GM19463 (cell line): ENCODE results near the gene KLF3.

ENCODE experiments used
- ATAC-seq: cut with Tn5 transposase; IDR thresholded peaks from one replicate; pipeline ENCODE4 v1.9.1; 2021; ENCODE audit warnings: mild to moderate bottlenecking, moderate library complexity; ENCODE audit not compliant: unreplicated experiment

KLF3 gene

GRCh38 chr4:38673130-38673978 lies 9.4 kb downstream of the KLF3 start:
- no peak for ATAC-seq

DNA sequence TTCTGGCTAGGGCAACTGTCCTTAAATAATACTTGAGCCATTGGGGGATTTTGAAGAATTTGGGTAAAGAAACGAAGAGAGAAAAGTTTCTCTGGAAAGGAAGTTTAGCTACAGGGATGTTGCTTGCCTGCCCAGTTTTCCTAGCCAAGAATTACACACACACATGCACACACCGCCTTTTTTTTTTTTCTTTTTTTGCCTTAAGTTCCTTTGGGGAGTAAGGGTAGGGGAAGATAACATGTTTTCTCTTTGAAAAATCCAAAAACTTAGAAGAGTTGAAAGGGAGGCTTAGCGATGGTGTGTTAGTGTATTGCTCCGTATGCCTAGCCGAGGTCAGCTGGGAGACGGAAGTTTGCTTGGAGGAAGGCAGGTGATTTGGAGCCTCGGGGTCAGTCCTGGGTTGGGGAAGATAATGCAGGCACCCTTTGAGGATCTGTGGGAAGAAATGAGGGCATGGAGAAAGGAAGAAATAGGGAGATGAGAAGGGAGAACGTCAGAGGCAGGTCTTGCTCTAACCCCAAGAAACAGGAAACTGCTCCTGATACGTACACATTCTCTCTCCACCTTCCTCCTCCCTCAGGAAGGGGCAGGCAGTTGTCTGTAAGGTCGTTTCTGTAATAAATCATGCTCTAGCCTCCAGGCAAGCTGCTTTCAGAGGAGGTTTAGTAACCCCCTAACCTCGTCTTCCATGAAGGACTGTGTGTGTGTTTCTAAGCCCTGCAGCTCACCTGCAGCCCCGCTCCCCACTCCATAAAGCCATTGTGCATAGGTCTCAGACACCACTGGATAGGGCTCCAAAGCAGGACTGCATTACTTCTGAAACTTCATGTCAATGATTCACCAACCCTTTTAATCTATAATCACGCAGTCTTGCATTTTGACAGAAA lies 10.5 kb downstream of the KLF3 start:
- no peak for ATAC-seq

DNA sequence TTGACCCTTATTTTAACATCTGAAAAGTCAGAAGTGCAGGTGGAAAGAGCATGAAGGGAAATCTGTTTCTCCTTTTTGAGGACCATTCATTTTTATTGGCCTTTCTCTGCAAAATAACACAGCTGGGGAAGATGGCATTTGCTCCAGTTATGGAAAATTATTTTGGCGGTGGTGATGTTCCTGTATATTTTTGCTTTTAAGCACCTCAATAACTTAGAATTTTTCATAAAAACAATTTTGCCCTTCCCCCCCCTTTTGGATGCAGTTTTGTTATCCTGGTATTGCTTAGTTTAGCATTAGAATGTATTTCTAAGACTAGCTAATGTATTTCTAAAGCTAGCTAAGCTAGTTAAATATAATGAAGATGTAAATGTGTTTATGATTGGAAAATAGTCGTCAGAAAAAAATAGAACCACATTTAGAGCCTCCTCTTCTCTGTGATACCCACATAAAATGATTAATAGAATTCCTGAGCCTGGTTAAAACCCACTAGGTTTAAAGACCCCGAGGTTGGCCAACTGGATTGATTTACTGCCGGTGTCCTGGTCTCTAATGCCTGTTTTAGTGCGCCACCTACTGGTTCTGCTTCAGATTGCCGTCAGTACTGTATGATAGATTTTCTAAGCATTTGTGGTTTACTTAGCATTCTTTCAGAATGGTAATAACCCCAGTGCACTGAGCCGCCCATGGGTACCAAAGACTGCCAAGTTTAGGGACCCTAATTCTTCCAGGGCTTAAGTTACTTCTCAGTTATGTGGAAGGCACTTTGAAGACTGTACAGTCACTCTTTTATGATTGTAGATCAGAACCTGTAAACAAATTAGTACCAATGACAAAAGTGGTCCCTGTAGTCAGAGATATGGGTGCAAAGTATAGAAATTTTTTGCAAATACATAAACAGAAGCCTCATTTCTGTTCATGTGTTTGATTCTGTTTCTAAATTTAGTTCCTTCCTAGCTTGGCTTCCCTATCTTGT lies 11.4 kb downstream of the KLF3 start:
- no peak for ATAC-seq

DNA sequence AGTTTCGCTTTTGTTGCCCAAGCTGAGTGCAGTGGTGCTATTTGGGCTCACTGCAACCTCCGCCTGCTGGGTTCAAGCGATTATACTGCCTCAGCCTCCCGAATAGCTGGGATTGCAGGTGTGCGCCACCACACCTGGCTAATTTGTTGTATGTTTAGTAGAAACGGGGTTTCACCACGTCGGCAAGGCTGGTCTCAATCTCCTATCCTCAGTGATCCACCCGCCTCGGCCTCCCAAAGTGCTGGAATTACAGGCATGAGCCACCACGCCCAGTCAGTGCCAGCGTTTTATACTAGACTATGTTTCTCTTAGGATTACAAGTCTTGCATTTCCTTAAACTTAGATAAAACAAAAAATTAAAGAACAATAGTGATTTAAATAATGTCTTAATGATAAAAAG lies 13.0 kb downstream of the KLF3 start:
- ATAC-seq, result no peak

DNA sequence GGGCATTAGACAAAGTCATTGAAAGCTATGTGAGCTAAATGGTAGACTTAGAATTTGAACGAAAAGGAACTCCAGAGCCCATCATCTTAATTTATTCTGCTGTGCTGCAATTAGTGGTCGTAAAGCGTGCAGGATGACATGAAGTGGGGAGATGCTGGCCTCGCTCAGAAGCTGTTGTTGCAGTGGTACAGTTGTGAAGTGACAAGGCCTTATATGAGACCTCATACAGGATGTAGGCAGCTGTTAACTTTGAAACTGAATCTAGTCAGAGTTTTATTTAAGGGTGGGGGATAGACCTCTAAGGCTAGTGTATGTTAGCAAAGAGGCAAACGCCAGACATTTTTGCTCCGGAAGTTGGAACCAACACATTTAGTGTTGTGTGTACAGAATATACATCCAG lies 13.4 kb downstream of the KLF3 start:
- ATAC-seq, result no peak

DNA sequence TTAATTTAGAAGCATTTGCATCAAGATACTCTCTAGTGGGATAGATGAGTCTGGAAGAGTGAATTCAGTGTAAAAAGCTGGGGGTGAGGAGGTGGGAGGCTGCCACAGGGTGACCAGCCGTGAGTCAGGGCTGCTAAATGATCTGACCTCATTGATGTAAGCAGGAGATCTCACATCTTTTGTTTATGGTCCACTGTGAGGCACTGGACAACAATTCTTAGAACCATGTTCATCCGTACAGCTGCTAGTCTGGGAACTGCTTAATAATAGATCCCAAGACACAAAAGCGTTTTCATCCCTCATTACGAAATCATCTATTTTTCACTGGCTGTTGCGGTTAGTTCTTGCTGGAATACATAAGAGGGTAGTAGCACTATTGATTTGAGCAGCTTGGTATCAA lies 14.1 kb downstream of the KLF3 start:
- ATAC-seq, result no peak

DNA sequence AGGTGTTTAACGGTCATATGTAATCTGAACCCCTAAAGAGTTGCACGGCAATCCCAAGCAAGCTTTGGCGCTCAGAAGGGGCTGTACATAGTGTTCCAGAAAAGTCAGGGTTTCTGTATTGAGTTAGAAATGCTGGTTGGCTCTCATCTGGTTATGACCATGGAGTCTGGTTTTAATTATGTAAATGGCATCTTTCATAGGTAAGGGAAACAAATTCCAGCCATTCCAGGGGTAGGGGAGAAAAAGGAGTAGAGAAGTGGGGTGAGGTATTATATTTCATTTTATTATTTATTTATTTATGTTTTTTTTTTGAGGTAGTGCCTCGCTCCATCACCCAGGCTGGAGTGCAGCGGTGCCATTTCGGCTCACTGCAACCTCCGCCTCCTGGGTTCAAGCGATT lies 15.9 kb downstream of the KLF3 start:
- no peak for ATAC-seq

DNA sequence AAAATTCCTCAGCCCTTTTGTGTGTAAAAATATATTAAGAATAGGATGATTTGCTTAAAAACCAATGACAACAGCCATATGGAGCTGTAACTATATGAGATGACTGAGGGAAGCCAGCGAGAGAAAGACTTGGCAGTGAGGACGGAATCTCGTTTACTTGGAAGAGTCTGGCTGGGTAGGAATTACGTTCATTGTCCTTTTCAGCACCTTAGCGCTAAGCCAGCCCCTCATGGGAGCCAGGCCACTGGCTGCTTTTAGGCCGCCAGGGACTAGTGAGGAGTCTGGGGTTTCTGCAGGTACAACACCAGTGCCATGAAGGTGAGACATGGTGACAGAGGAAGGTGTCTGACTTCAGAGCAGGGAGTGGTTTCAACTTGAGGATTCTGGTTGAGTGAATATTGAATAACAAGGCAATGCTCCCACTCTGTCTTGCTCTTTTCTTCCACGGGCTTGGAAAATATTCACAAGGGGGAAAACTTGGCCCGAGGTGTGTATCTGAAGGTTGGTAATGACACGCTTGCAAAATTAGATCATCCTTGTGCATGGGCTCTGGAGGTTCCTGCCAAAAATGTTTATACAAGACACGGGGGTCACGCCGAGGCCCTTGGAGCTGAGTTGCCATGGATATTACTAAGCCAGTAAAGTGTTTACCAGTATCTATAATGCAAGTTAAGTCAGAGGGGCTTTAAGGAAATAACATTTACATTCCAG lies 17.4 kb downstream of the KLF3 start:
- ATAC-seq, result no peak

DNA sequence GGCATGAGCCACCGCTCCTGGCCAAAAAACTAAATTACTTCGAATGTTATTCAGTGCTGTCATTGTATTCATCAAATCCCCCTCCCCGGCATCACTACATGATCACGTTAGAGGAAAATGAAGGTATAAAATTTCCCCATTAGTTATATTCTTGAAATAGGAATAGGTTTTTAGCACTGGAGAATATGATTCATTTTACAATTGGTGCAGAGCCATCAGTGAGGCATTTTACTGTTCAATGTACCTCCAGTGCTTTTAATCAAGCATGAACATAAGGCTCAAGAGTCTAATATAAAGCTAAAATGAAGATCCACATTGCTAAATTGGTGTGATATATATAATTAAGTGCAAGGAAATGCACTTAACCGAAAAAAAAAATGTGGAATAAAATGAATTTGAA lies 18.3 kb downstream of the KLF3 start:
- ATAC-seq, result no peak

GRCh38 chr4:38683276-38683675 lies 19.3 kb downstream of the KLF3 start:
- ATAC-seq, result no peak

GRCh38 chr4:38684271-38684670 lies 20.3 kb downstream of the KLF3 start:
- no peak for ATAC-seq

GRCh38 chr4:38684951-38685844 lies 21.2 kb downstream of the KLF3 start:
- ATAC-seq, result no peak

GRCh38 chr4:38686682-38687081 lies 22.7 kb downstream of the KLF3 start:
- no peak for ATAC-seq

- ATAC-seq, result no peak
These were observed 23.6 kb downstream of the KLF3 start for GRCh38 chr4:38687571-38688011.

DNA sequence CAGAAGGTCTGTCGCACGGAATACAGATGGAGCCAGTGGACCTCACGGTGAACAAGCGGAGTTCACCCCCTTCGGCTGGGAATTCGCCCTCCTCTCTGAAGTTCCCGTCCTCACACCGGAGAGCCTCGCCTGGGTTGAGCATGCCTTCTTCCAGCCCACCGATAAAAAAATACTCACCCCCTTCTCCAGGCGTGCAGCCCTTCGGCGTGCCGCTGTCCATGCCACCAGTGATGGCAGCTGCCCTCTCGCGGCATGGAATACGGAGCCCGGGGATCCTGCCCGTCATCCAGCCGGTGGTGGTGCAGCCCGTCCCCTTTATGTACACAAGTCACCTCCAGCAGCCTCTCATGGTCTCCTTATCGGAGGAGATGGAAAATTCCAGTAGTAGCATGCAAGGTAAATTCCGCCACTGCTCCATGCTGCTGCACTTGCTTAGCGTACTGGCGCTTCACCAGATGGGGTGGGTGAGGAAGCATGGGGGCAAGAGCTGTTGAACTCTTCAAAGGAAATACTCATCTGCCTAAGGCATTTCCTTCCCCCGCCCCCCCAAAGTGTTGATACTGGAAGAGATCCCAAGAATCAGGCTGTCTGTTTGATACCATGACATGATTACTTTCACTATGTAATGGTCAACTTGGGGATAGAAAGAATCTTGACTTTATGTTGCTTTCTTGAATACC lies 24.8 kb downstream of the KLF3 start:
- no peak for ATAC-seq

DNA sequence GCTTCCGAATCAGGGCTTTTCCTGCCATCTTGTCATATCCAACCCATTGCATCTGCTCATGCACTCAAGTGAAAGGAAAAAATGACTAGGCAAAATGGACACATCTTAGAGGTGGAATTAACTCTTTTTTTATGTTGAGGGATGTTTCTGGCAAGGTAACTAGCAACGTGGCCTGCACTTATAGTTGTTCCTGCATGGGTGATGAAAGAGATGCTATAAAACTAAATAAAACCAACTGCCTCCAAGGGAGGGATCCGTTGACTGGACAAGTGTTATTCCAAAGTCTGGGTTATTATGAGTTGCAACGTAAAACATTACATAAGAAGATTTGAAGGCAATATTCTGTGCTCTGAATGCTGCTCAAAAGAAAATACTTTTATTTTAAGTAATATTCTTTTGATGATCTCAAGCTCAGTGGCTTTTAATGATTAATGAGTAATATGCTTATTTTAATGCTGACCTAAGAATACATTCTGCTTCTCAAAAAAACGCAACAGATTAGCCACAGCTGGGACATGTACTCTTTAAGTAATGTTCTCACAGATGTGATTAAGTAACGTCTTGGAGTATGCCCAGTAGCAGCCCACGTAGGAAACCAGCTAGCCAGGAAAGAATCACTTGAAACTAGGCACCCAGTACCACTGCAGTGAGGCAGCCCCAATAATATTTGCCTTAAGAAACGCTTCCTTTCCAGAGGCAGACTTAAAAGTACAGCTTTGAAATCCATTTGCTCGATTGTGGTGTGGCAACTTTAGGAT lies 27.4 kb downstream of the KLF3 start:
- no peak for ATAC-seq

- ATAC-seq, result no peak
These were observed 28.4 kb downstream of the KLF3 start for GRCh38 chr4:38692421-38692820.

DNA sequence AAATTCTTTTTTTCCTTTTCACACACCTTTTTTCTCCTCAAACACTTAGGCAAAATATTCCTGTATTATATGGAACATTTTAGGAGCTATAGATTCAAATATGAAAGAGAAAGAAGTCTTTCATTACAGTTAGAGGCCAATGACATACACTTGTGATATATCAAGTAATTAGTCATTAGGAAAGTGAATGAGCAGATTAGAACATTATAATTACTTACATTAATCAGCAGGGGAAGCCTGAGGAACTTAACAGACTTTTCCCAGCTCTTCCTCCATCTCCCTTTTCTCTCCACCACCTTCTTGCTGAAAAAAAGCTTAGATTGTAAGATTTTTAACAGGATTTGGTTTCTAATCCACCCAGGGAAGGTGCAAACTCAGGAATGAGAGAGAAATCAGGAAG lies 29.6 kb downstream of the KLF3 start:
- ATAC-seq, result no peak
